ENCODE data around the gene BMPR1B.

BMPR1B gene

GRCh38 chr4:94849901-94850300 lies 92.1 kb downstream of the BMPR1B start:
- H3K4me3 Mint-ChIP-seq: no peak overlapping the region
- H3K36me3 Mint-ChIP-seq (ENCODE audit: low read depth): peaks cover 20% of the 10 kb centered on the region
- peaks cover 4% of the 10 kb centered on the region for H3K27me3 Mint-ChIP-seq (ENCODE audit: low read depth, poor library complexity)
- peaks cover 23% of the 10 kb centered on the region for H3K9me3 Mint-ChIP-seq
- TF ChIP-seq, protein P1, sequence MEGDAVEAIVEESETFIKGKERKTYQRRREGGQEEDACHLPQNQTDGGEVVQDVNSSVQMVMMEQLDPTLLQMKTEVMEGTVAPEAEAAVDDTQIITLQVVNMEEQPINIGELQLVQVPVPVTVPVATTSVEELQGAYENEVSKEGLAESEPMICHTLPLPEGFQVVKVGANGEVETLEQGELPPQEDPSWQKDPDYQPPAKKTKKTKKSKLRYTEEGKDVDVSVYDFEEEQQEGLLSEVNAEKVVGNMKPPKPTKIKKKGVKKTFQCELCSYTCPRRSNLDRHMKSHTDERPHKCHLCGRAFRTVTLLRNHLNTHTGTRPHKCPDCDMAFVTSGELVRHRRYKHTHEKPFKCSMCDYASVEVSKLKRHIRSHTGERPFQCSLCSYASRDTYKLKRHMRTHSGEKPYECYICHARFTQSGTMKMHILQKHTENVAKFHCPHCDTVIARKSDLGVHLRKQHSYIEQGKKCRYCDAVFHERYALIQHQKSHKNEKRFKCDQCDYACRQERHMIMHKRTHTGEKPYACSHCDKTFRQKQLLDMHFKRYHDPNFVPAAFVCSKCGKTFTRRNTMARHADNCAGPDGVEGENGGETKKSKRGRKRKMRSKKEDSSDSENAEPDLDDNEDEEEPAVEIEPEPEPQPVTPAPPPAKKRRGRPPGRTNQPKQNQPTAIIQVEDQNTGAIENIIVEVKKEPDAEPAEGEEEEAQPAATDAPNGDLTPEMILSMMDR (IDR thresholded peaks at IDR 0.05): no peak
- no peak overlapping the region for H3K27ac Mint-ChIP-seq
- H3K4me1 Mint-ChIP-seq: peaks cover 5% of the 10 kb centered on the region
- DNase-seq: no peak

GRCh38 chr4:94852616-94853015 lies 94.9 kb downstream of the BMPR1B start:
- Mint-ChIP-seq H3K27me3 (ENCODE audit: low read depth, poor library complexity) (peaks cover 2% of the 10 kb centered on the region), H3K27ac (no peak overlapping the region), H3K4me1 (peaks cover 20% of the 10 kb centered on the region), H3K9me3 (peaks cover under 1% of the 10 kb centered on the region), H3K4me3 (no peak overlapping the region), H3K36me3 (ENCODE audit: low read depth) (peaks cover under 1% of the 10 kb centered on the region)
- TF ChIP-seq, protein P1 (IDR thresholded peaks at IDR 0.05): no peak
- DNase-seq: no peak

DNA sequence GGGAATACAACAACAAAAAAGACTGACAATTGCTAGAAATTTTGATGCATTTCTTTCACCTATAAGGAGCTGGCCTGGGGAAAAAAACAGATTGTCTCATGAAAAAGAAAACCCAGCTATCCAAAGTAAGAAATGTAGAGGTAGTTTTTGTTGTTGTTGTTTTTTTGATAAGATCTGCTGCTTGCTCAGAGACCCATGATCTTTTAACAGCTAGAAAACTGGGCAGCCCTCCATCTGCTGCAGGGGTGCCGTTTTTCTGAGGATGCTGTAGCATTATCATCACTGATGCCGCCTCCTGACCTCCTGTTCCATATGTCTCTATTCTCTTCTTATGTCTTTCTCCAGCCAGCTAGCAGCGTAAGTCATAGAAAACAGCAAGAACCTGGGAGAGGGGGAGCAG lies 98.3 kb downstream of the BMPR1B start:
- no peaks in the 10 kb centered on the region for H3K9me3 Mint-ChIP-seq
- H3K27ac Mint-ChIP-seq: peak overlapping the region; percentile 26
- H3K4me1 Mint-ChIP-seq: peaks cover 16% of the 10 kb centered on the region
- no peaks in the 10 kb centered on the region for H3K27me3 Mint-ChIP-seq (ENCODE audit: low read depth, poor library complexity)
- no peak for DNase-seq
- H3K36me3 Mint-ChIP-seq (ENCODE audit: low read depth): no peaks in the 10 kb centered on the region
- TF ChIP-seq, protein P1 (IDR thresholded peaks at IDR 0.05): no peak
- no peak overlapping the region for H3K4me3 Mint-ChIP-seq

DNA sequence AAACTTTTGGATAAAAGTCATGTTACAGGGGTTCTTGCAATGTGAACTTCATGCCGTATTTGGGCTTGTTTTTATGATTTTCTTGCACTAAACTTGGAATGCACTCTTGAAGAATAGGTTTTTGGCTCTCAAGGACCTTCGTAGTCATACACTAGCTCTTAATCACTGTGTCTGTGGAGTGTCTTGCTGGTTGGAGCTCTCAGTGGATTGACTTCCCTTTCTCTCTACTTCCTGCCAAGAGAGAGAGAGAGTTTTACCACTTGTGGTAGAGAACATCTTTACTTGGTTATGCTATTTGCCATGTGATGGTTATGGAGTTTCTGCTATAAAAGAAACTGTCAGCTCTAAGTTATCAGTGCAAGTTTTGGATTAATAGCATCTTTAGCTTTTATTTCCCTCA lies 112.4 kb downstream of the BMPR1B start:
- no peak for DNase-seq
- Mint-ChIP-seq H3K27ac (no peak overlapping the region), H3K36me3 (ENCODE audit: low read depth) (no peaks in the 10 kb centered on the region), H3K4me3 (no peak overlapping the region), H3K9me3 (no peaks in the 10 kb centered on the region), H3K27me3 (ENCODE audit: low read depth, poor library complexity) (peaks cover 3% of the 10 kb centered on the region), H3K4me1 (peaks cover 11% of the 10 kb centered on the region)
- TF ChIP-seq, protein P1 (IDR thresholded peaks at IDR 0.05): no peak

- H3K4me3 Mint-ChIP-seq: no peak overlapping the region
- peaks cover 5% of the 10 kb centered on the region for H3K4me1 Mint-ChIP-seq
- H3K9me3 Mint-ChIP-seq: no peaks in the 10 kb centered on the region
- H3K27ac Mint-ChIP-seq: no peak overlapping the region
- no peak for DNase-seq
- TF ChIP-seq, protein P1 (IDR thresholded peaks at IDR 0.05): no peak
- peaks cover 3% of the 10 kb centered on the region for H3K27me3 Mint-ChIP-seq (ENCODE audit: low read depth, poor library complexity)
- H3K36me3 Mint-ChIP-seq (ENCODE audit: low read depth): no peaks in the 10 kb centered on the region
Measured at GRCh38 chr4:94871644-94872305, 114.0 kb downstream of the BMPR1B start.

DNA sequence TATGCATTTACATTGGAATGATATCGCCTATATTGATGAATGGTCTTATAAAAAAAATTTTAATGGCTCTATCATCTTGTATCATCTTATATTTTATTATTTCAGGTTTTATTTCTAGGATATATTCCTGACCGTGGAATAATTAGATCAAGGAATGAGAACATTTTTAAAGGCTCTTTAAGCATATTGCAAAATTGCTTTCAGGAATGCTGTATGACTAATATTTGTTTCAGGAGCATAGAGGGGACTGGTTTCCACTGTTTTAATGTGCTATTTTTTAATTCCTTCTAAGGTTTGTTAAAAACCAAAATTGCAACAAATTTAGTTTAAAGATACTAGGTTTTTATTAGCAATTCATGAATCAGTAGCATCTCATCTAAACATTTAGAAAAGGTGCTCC lies 120.2 kb downstream of the BMPR1B start:
- Mint-ChIP-seq H3K27me3 (ENCODE audit: low read depth, poor library complexity) (no peaks in the 10 kb centered on the region), H3K27ac (no peak overlapping the region), H3K4me1 (peaks cover 5% of the 10 kb centered on the region), H3K36me3 (ENCODE audit: low read depth) (no peaks in the 10 kb centered on the region), H3K4me3 (no peak overlapping the region), H3K9me3 (no peaks in the 10 kb centered on the region)
- TF ChIP-seq, protein P1 (IDR thresholded peaks at IDR 0.05): no peak
- no peak for DNase-seq

Measured in nephron progenitor cell (in vitro differentiated cells).